Bronchial epithelial cell (primary cell): ENCODE measurements around the gene PMVK. TPM values are rescaled to one million over a fixed set of nuclear protein-coding genes. Genes with fewer than 3 reads are reported as not detected.

Source experiments
- DNase-seq: peaks from one replicate; pipeline ENCODE4 v3.0.0-alpha.2; 2010; ENCODE audit warnings: low read depth
- FAIRE-seq: peaks from 2 replicates; lab custom pipeline; 2011; peaks lifted over from hg19 to GRCh38; lab: Jason Lieb, UNC
- H3K27me3 ChIP-seq: 2 replicates; pipeline ENCODE4 v1.5.1; 2011; ENCODE audit warnings: low read length; ENCODE audit not compliant: control insufficient read depth, insufficient read depth
- H3K36me3 ChIP-seq: 2 replicates; pipeline ENCODE4 v1.5.1; 2011; ENCODE audit warnings: low read length; ENCODE audit not compliant: control insufficient read depth, insufficient read depth
- H3K4me3 ChIP-seq: 2 replicates; pipeline ENCODE4 v1.5.1; 2011; ENCODE audit warnings: mild to moderate bottlenecking, low read depth, low read length, control low read depth
- CTCF ChIP-seq: IDR thresholded peaks from 2 replicates; pipeline ENCODE4 v1.5.1; 2011; ENCODE audit warnings: mild to moderate bottlenecking, moderate library complexity, low read length, control low read depth, inconsistent platforms; ENCODE audit not compliant: insufficient read depth, severe bottlenecking
- total RNA-seq: library from RNA; depleted of rRNA; stranded (reverse); fragments of >200 nt; gene quantifications from 2 replicates; pipeline ENCODE4 v1.2.1, GENCODE V29; 2014

PMVK gene
- total RNA-seq, 1 donor from 2014 or later, result 11.3 TPM

GRCh38 chr1:154948079-154948478 lies 11.6 kb upstream of the PMVK start:
- FAIRE-seq, result no peak
- Histone ChIP-seq H3K36me3 (no peaks in the 10 kb centered on the region), H3K27me3 (no peaks in the 10 kb centered on the region), H3K4me3 (no peak overlapping the region)
- DNase-seq, result no peak
- TF ChIP-seq CTCF, result no peak

- no peak for TF ChIP-seq CTCF
- FAIRE-seq, result no peak
- DNase-seq, result no peak
- Histone ChIP-seq H3K27me3 (no peaks in the 10 kb centered on the region), H3K36me3 (no peaks in the 10 kb centered on the region), H3K4me3 (no peak overlapping the region)
Measured at GRCh38 chr1:154945962-154946850, 9.7 kb upstream of the PMVK start.

GRCh38 chr1:154945160-154945961 lies 8.8 kb upstream of the PMVK start:
- TF ChIP-seq CTCF, result no peak
- no peak overlapping the region for H3K4me3 ChIP-seq
- FAIRE-seq (no peak), DNase-seq (no peak)
- H3K27me3 ChIP-seq, result no peaks in the 10 kb centered on the region
- no peaks in the 10 kb centered on the region for H3K36me3 ChIP-seq

GRCh38 chr1:154944401-154945159 lies 8.1 kb upstream of the PMVK start:
- DNase-seq (no peak), FAIRE-seq (no peak)
- H3K36me3 ChIP-seq, result no peaks in the 10 kb centered on the region
- no peak overlapping the region for H3K4me3 ChIP-seq
- no peaks in the 10 kb centered on the region for H3K27me3 ChIP-seq
- no peak for TF ChIP-seq CTCF

- no peak for FAIRE-seq
- no peaks in the 10 kb centered on the region for H3K36me3 ChIP-seq
- no peaks in the 10 kb centered on the region for H3K27me3 ChIP-seq
- DNase-seq, result peak; percentile 22
- TF ChIP-seq CTCF, result peak; percentile 96
- H3K4me3 ChIP-seq, result no peak overlapping the region
Measured at GRCh38 chr1:154943649-154944400, 7.3 kb upstream of the PMVK start.
